HepG2 (cell line): ENCODE results near the gene SNX2. TPM values are rescaled to one million over a fixed set of nuclear protein-coding genes. Genes with fewer than 3 reads are reported as not detected.

ENCODE experiments used
- ELF4 ChIP-seq: sonication (generic); formaldehyde crosslinking; IDR thresholded peaks from 2 replicates; pipeline ENCODE4 v1.5.0; 2020; ENCODE audit warnings: missing genetic modification reagents, mild to moderate bottlenecking, moderate library complexity, borderline replicate concordance
- FOSL2 ChIP-seq: sonication (generic); formaldehyde crosslinking; IDR thresholded peaks from 2 replicates; pipeline ENCODE4 v1.4.0; 2020; ENCODE audit warnings: missing genetic modification reagents
- FOXA3 ChIP-seq: IDR thresholded peaks from 2 replicates; pipeline ENCODE4 v1.6.1; 2016; ENCODE audit warnings: missing genetic modification reagents, missing compliant biosample characterization
- HDAC6 ChIP-seq: fragments of 200-600 bp; sonication (generic); IDR thresholded peaks from 2 replicates; pipeline ENCODE4 v1.7.0; 2017; ENCODE audit warnings: mild to moderate bottlenecking, antibody characterized with exemption, low read length, low read depth
- HNRNPUL1 ChIP-seq: fragments of 200-400 bp; formaldehyde crosslinking; IDR thresholded peaks from 2 replicates; pipeline ENCODE4 v1.6.1; 2017; ENCODE audit warnings: low read depth, mild to moderate bottlenecking, low read length, moderate library complexity
- MED8 ChIP-seq: sonication (generic); formaldehyde crosslinking; IDR thresholded peaks from 2 replicates; pipeline ENCODE4 v1.8.1; 2023; ENCODE audit warnings: mild to moderate bottlenecking, missing genetic modification reagents; ENCODE audit not compliant: insufficient replicate concordance
- MEIS1 ChIP-seq: sonication (generic); formaldehyde crosslinking; IDR thresholded peaks from 2 replicates; pipeline ENCODE4 v1.9.0; 2021; ENCODE audit warnings: mild to moderate bottlenecking, missing genetic modification reagents, moderate library complexity, borderline replicate concordance
- SP5 ChIP-seq: IDR thresholded peaks from 2 replicates; pipeline ENCODE4 v1.6.1; 2016; ENCODE audit warnings: low read depth, borderline replicate concordance
- TAF15 ChIP-seq: fragments of 200-400 bp; formaldehyde crosslinking; IDR thresholded peaks from one replicate; pipeline ENCODE4 v1.6.1; 2018; ENCODE audit warnings: mild to moderate bottlenecking, low read depth, low read length; ENCODE audit not compliant: poor library complexity, severe bottlenecking
- ZFP62 ChIP-seq: sonication (generic); formaldehyde crosslinking; IDR thresholded peaks from 2 replicates; pipeline ENCODE4 v1.4.0; 2020; ENCODE audit warnings: missing genetic modification reagents
- ZNF136 ChIP-seq: sonication (generic); formaldehyde crosslinking; IDR thresholded peaks from 2 replicates; pipeline ENCODE4 v1.8.1; 2022; ENCODE audit warnings: low read depth, mild to moderate bottlenecking, moderate library complexity, missing genetic modification reagents
- ZNF660 ChIP-seq: sonication (generic); formaldehyde crosslinking; IDR thresholded peaks from 2 replicates; pipeline ENCODE4 v1.5.1; 2020; ENCODE audit warnings: mild to moderate bottlenecking, low read depth, missing genetic modification reagents, borderline replicate concordance
- ZNF768 ChIP-seq: sonication (generic); formaldehyde crosslinking; IDR thresholded peaks from 2 replicates; pipeline ENCODE4 v1.4.0; 2020; ENCODE audit warnings: missing genetic modification reagents
- ZNF772 ChIP-seq: sonication (generic); formaldehyde crosslinking; IDR thresholded peaks from 2 replicates; pipeline ENCODE4 v1.5.0; 2020; ENCODE audit warnings: mild to moderate bottlenecking, missing genetic modification reagents
- polyA plus RNA-seq, 8 experiments: library from polyadenylated mRNA; depleted of rRNA in 3 of 8; stranded (reverse) in 7 of 8; unstranded in 1 of 8; fragments of >200 nt; fragmentation: Illumina TruSeq in 4 of 8; extraction: Trizol in 4 of 8; gene quantifications; 2 replicates each; pipeline versions ENCODE4 v1.2.1 to v1.2.3, GENCODE V29; 2011 to 2016; ENCODE audit warnings: low read depth in 4 of 8, missing spikeins in 1 of 8, mixed read lengths in 1 of 8; ENCODE audit not compliant: insufficient read depth in 1 of 8
- total RNA-seq, 5 experiments: library from RNA; depleted of rRNA; stranded (reverse); fragments of >200 nt; fragmentation: Illumina TruSeq; extraction: Trizol; gene quantifications; 2 replicates each; pipeline ENCODE4 v1.2.3, GENCODE V29; 2016; ENCODE audit warnings: low read depth in 1 of 5
- TF ChIP-seq, protein P1 (sequence below): sonication (generic); formaldehyde crosslinking; IDR thresholded peaks from 2 replicates; pipeline ENCODE4 v1.8.1; 2023; ENCODE audit warnings: missing genetic modification reagents, inconsistent platforms, borderline replicate concordance
- TF ChIP-seq, protein P2 (sequence below): sonication (generic); formaldehyde crosslinking; IDR thresholded peaks from 2 replicates; pipeline ENCODE4 v1.4.0; 2020; ENCODE audit warnings: missing genetic modification reagents, borderline replicate concordance
- TF ChIP-seq, protein P3 (sequence below): sonication (generic); formaldehyde crosslinking; IDR thresholded peaks from 2 replicates; pipeline ENCODE4 v1.4.0; 2020; ENCODE audit warnings: missing genetic modification reagents
- TF ChIP-seq, protein P4 (sequence below): sonication (generic); formaldehyde crosslinking; IDR thresholded peaks from 2 replicates; pipeline ENCODE4 v1.5.1; 2020; ENCODE audit warnings: mild to moderate bottlenecking, missing genetic modification reagents

SNX2 gene
- total and polyA plus RNA-seq, 2 of the 13 experiments (the other 11 are each of a cell fraction or from before 2014, with no cell fraction given) = 26.4 to 78.8 TPM

DNA sequence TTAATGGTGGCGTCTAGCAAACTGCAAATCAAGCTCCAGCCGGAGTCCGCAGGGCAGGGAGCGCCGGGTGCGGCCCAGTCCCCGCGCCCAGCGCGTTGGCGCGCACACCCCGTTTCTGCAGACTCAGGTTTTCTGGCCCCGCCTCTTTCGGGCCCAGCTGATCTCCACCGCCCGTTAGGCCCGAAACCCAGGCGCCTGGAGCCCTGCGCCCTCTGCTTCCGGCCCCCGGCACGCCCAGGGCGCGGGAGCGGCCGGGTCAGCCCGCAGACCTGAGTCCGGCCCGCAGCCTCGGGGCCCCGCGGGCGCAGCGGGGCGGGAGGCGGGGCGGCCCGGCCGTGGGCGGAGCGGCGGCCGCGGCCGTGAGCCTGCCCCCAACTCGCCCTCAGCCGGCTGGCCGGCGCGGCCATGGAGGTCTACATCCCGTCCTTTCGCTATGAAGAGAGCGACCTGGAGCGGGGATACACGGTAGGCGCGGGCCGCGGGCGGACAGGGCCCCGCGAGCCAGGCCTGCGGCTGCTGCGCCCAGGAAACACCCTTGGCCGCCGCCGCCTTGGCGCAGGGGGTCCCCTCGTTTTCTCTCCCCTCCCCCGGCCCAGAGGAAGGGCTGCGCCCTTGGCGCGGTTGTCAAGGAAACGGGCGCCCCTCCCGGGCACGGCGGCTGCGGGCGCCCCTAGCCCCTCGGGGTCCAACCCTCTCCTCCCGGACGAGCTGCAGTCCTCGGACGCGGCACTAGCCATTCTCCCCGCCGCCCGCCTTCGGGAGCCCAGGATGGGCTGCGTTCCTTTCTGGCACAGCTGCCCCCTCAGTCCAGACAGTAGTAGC is 70.6 kb downstream of the SNX2 start, which contains the start of gene SNX24 (continued):
- TF ChIP-seq, protein P1, sequence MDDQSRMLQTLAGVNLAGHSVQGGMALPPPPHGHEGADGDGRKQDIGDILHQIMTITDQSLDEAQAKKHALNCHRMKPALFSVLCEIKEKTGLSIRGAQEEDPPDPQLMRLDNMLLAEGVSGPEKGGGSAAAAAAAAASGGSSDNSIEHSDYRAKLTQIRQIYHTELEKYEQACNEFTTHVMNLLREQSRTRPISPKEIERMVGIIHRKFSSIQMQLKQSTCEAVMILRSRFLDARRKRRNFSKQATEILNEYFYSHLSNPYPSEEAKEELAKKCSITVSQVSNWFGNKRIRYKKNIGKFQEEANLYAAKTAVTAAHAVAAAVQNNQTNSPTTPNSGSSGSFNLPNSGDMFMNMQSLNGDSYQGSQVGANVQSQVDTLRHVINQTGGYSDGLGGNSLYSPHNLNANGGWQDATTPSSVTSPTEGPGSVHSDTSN = no peak
- TF ChIP-seq HDAC6 = no peak
- no peak for TF ChIP-seq HNRNPUL1
- TF ChIP-seq, protein P2, sequence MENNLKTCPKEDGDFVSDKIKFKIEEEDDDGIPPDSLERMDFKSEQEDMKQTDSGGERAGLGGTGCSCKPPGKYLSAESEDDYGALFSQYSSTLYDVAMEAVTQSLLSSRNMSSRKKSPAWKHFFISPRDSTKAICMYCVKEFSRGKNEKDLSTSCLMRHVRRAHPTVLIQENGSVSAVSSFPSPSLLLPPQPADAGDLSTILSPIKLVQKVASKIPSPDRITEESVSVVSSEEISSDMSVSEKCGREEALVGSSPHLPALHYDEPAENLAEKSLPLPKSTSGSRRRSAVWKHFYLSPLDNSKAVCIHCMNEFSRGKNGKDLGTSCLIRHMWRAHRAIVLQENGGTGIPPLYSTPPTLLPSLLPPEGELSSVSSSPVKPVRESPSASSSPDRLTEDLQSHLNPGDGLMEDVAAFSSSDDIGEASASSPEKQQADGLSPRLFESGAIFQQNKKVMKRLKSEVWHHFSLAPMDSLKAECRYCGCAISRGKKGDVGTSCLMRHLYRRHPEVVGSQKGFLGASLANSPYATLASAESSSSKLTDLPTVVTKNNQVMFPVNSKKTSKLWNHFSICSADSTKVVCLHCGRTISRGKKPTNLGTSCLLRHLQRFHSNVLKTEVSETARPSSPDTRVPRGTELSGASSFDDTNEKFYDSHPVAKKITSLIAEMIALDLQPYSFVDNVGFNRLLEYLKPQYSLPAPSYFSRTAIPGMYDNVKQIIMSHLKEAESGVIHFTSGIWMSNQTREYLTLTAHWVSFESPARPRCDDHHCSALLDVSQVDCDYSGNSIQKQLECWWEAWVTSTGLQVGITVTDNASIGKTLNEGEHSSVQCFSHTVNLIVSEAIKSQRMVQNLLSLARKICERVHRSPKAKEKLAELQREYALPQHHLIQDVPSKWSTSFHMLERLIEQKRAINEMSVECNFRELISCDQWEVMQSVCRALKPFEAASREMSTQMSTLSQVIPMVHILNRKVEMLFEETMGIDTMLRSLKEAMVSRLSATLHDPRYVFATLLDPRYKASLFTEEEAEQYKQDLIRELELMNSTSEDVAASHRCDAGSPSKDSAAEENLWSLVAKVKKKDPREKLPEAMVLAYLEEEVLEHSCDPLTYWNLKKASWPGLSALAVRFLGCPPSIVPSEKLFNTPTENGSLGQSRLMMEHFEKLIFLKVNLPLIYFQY (CRISPR knock-in tag) = peak; percentile 95; the same call in 1 of the 2 replicates
- no peak for TF ChIP-seq ZFP62 (CRISPR knock-in tag)
- TF ChIP-seq SP5 (CRISPR knock-in tag) = peak; percentile 39; the same call in 1 of the 2 replicates
- no peak for TF ChIP-seq ZNF136 (CRISPR knock-in tag)
- TF ChIP-seq ZNF768 (CRISPR knock-in tag) = peak; percentile 34; the same call in 1 of the 2 replicates
- TF ChIP-seq MEIS1 (CRISPR knock-in tag) = no peak
- TF ChIP-seq ZNF772 (CRISPR knock-in tag) = no peak
- TF ChIP-seq FOSL2 (CRISPR knock-in tag) = no peak
- TF ChIP-seq, protein P3, sequence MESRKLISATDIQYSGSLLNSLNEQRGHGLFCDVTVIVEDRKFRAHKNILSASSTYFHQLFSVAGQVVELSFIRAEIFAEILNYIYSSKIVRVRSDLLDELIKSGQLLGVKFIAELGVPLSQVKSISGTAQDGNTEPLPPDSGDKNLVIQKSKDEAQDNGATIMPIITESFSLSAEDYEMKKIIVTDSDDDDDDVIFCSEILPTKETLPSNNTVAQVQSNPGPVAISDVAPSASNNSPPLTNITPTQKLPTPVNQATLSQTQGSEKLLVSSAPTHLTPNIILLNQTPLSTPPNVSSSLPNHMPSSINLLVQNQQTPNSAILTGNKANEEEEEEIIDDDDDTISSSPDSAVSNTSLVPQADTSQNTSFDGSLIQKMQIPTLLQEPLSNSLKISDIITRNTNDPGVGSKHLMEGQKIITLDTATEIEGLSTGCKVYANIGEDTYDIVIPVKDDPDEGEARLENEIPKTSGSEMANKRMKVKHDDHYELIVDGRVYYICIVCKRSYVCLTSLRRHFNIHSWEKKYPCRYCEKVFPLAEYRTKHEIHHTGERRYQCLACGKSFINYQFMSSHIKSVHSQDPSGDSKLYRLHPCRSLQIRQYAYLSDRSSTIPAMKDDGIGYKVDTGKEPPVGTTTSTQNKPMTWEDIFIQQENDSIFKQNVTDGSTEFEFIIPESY (CRISPR knock-in tag) = no peak
- TF ChIP-seq MED8 (CRISPR knock-in tag) = peak; percentile 36
- no peak for TF ChIP-seq ELF4 (CRISPR knock-in tag)
- TF ChIP-seq, protein P4, sequence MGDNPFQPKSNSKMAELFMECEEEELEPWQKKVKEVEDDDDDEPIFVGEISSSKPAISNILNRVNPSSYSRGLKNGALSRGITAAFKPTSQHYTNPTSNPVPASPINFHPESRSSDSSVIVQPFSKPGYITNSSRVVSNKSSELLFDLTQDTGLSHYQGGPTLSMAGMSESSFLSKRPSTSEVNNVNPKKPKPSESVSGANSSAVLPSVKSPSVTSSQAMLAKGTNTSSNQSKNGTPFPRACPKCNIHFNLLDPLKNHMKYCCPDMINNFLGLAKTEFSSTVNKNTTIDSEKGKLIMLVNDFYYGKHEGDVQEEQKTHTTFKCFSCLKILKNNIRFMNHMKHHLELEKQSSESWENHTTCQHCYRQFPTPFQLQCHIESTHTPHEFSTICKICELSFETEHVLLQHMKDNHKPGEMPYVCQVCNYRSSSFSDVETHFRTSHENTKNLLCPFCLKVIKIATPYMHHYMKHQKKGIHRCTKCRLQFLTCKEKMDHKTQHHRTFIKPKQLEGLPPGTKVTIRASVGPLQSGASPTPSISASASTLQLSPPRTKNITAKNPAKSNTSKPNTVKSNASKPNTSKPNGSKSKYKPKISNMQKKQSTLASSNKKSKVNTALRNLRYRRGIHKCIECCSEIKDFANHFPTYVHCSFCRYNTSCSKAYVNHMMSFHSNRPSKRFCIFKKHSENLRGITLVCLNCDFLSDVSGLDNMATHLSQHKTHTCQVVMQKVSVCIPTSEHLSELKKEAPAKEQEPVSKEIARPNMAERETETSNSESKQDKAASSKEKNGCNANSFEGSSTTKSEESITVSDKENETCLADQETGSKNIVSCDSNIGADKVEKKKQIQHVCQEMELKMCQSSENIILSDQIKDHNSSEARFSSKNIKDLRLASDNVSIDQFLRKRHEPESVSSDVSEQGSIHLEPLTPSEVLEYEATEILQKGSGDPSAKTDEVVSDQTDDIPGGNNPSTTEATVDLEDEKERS (CRISPR knock-in tag) = no peak
- TF ChIP-seq FOXA3 = no peak; the same call in 1 of the 2 replicates
- no peak for TF ChIP-seq ZNF660 (CRISPR knock-in tag)
- TF ChIP-seq TAF15 = no peak
